GM18907 (cell line): ENCODE measurements around the gene MCF2.
A peak's percentile ranks its signal among the peaks of the same experiment; 100 is the strongest.
"Not testable (repeated sequence)": the region's sequence is repeated elsewhere in the genome, so short reads cannot be mapped to it uniquely, and the experiment has no call there.

Experiments
- ATAC-seq: cut with Tn5 transposase; IDR thresholded peaks from one replicate; pipeline ENCODE4 v1.9.1; 2021; ENCODE audit warnings: mild to moderate bottlenecking, moderate library complexity; ENCODE audit not compliant: unreplicated experiment

The MCF2 gene, protein sequence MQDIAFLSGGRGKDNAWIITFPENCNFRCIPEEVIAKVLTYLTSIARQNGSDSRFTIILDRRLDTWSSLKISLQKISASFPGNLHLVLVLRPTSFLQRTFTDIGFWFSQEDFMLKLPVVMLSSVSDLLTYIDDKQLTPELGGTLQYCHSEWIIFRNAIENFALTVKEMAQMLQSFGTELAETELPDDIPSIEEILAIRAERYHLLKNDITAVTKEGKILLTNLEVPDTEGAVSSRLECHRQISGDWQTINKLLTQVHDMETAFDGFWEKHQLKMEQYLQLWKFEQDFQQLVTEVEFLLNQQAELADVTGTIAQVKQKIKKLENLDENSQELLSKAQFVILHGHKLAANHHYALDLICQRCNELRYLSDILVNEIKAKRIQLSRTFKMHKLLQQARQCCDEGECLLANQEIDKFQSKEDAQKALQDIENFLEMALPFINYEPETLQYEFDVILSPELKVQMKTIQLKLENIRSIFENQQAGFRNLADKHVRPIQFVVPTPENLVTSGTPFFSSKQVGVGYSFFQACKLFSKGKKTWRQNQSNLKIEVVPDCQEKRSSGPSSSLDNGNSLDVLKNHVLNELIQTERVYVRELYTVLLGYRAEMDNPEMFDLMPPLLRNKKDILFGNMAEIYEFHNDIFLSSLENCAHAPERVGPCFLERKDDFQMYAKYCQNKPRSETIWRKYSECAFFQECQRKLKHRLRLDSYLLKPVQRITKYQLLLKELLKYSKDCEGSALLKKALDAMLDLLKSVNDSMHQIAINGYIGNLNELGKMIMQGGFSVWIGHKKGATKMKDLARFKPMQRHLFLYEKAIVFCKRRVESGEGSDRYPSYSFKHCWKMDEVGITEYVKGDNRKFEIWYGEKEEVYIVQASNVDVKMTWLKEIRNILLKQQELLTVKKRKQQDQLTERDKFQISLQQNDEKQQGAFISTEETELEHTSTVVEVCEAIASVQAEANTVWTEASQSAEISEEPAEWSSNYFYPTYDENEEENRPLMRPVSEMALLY

DNA sequence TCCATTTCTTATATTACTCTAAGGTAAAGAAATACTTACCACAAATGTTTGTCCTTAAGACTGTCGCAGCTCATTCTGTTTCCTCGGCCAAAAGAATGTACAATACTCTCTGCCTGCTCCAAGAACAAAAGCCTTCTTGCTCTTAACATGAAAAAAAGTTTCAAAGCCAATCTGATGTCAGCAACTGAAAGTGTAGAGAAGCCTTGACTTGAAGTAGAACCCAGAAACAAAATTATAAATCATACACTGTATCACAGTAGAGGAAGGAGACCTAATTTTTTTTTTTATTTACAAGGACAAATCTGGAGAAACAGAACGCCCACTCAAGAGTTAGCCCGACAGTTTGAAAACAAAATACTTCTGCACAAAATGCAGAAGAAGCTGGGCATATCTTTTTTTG is at the start of gene MCF2:
Gene MCF2 (minus strand): TSS at position 101 of the 400 bp plus-strand sequence. CDS start 56,423 bp downstream, outside the sequence.
- no peak for ATAC-seq

DNA sequence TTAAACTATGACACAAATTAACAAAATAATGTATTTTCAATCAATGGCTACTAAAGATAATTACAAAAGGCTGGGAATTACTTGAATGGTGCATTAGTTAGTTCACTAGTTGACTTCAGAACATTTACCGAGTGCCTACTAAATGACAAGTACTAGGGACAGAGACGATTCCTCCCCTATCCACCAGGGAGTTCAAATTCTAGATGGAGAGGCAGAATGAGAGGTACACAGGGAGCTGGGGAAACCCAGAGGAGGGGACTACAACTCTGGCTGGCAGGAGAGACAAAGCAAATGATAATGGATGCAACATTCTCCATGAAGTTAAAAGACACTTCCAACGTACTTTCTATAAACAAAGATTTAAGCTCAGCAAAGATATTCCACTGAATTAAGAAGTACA is 43.1 kb upstream of the MCF2 start:
- ATAC-seq, result no peak

DNA sequence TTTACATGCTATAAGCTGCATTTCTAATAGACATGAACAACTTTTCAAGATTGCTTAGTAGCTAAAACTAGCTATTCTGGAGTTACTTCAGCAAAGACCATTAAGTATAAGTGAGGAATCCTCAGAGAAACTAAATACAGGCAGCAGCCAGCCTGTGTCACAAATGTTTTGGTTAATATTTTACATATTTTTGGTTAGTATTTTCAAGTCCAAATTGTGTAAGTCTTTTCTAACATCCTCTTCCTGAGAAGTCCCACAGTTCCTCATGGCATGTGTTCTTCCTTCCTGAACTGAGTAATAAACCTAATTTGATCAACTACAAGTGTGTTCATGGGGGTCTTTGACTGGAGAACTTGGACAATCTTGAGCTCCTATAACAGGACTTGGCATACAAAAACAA is 42.4 kb upstream of the MCF2 start:
- no peak for ATAC-seq

DNA sequence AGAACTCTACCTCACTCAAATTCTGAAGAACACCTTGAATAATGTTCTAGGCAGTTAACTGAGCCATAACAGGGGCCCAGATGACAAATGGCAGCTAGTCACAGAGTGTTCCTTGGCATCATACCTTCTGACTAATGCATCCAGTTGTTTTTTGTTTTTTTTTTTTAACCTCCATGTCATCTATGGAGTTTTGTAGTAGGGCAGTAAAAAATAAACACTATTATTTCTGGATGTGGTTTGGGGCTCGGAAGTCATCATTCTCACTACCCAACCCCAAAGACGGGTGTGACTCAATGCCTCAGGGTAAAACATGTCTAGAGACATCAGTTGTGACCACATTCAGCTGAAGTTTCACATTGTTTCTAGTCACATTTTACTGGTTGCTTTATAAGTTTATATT is 31.2 kb upstream of the MCF2 start:
- ATAC-seq, result peak; percentile 76

DNA sequence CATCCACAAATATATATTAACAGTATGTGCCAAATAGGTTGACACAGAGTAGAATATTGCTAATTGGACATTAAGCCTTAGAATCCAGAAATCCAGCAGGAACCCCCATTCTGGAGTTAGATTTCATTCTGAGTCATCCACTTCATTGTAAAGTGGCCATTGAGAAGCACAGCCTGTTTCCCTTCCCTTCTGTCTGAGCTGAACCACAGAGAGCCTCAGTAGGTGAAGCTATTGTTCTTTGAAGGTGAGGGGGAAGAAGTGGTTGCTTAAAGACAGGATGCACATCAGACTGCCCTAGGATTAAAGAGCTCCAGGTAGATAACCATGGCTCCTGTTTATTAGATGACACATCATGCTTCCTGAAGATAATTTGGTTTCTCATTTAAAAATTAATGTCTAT is 30.6 kb upstream of the MCF2 start:
- no peak for ATAC-seq

DNA sequence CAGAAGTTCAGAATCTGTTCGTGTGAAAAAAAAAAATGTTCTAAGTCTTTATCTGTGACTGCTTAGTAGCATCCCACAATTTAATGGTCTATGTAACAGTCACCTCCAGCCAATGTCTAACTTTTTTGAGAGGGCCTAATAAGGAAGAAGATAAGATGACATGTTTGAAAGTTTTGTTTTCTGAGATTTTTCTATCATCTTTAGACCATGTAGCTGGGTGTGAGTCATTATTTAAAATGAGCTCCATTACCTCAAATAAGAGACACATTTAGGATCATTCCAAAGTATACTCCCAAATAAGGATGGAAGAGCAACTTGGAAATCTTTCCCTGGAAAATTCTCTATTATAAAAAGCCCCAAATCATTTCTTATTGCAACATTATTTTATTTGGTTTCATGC is 28.2 kb upstream of the MCF2 start:
- no peak for ATAC-seq

DNA sequence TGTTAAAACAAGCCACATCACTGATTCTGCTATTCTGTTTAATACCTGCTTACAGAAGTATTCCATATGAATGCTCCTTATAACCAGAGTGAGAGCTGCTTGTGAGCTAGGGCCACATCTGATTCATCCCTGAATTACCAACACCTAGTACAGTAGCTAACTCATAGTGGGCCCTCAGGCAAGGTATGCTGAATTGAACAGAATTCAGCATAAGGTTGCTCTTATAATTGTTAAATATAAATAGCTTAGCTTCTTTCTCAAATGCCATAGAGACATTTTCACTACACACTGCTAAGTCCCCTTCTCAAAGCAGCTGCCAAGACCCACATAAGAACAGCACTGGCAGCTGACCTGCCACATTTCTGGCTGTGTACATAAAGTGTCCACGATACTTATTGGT is 27.0 kb upstream of the MCF2 start:
- ATAC-seq, result no peak

DNA sequence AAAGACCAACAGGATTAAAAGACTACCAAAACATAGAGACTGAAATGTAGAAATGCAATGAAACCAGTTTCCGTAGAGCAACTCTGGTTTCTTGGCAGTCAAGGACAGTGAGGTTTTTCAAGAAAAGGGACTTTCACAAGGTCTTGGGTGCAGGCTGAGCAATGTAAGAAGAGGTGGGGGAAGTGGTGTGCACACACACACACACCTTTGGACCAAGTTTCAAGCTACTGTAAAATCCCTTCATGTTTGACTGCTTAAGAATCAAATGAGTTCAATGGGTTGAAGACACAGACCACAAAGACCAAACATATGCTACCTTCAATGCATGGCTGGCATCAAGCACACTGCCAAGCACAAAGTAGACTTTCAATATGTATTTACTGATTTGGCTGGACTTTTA is 17.8 kb upstream of the MCF2 start:
- peak; percentile 97 for ATAC-seq

DNA sequence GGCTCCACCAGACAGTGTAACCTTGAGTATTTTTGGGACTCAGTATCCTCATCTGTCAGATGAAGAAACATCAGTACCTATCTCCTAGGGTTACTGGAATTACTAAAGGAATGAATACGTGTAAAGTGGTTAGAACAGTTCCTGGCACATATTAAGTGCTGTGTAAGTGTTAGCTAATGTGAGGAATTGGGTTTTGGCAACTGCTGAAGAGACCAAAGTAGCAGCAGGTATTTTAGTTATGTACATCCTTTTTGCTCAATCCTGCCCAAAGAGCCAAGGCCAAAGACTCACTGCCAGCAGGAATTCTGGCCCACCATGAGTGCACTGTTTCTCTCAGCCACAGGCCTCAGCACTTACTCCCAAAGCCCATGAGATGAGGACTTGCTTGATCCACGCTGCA is 16.7 kb upstream of the MCF2 start:
- no peak for ATAC-seq

DNA sequence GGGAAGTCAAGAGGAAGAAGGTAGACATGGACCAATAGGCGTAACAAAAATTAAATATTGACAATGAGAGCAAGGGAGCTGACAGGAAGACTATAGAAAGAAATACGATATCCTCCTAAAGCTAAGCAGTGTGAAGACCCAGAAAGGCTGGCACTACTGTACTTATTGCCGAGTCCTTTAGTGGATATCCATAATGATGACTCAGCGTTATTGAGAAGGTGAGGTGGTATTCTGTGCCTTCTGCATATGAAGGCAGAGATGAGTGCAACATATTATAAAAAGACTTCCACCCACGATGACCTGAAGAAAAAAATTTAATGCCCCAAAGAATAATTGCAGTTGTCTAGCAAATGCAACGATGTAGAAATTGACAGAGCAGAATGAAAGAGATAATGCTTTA is 13.0 kb upstream of the MCF2 start:
- no peak for ATAC-seq

DNA sequence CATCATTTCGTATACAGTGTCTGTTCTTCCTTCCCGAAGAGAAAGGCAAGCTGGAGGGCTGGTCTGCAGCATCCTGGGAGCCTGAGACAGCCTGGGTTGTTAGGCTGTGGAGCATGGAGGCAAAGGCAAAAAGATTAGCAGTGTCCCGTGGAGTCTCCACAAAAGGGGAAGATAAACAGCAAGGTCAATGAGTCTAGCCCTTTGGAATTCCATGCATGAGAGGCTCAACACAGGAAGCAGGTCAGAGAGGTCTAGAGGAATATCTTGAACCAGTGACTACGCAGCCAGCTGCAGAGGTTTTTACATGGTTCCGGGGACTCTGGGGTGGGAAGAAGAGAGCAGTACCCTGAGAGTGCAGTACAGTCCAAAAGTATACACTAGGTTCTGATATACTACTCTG is 12.2 kb upstream of the MCF2 start:
- ATAC-seq, result no peak

DNA sequence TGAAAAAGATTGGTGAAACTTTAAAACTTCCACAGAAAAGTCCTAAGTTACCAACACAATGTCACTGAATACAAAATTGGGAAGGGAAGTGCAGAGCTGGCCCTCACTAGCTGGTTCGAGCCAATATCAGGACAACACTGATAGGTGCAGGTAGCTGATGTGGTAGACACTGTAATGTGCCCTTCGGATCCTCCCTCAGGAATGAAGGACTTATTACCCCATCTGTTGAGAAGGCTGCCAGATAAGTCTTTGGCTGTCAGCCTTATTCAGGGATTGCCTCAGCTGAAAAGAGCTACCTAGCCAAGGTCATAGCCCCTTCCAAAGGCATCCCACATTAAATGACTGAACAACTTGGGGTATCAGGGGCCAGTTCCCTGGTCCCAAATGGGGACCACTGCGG is 5.3 kb downstream of the MCF2 start:
- ATAC-seq, result no peak

DNA sequence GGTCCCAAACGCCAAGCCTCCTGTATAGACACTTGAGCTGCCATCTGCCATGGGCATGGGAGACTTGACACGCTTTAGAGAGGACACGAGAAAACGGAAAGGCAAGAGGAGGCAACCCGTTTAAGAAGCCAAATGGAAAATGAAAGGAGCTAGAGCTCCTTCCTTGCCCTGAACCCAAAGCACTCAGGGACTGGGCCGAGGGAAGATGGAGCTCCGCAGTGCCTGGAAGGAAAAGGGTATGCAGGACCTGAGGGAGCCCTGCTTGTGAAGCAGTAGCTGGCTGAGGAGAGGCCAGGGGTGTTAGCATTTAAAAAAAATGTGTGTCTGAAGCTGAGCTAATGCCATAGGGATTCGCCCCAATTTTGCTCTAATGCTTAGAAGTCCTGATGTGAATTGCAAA is 15.1 kb downstream of the MCF2 start:
- ATAC-seq, result peak; percentile 10

DNA sequence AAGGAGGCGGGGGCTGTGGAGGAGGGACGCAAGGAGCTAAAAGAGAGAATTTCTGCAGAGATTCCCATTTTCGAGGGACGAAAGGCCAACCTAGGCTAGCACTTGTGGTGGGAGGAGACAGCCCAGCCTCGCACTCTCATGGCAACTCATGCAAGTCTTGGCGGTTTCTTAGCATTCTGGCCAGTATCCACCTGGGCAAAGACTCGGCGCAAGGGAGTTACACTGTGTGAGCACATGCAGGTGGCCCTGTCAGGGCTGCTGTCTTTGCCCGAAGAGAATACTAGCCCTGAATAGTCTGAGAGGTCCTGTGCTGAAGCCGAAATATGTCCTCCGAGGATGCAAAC is 15.5 kb downstream of the MCF2 start:
- ATAC-seq, result peak; percentile 48

DNA sequence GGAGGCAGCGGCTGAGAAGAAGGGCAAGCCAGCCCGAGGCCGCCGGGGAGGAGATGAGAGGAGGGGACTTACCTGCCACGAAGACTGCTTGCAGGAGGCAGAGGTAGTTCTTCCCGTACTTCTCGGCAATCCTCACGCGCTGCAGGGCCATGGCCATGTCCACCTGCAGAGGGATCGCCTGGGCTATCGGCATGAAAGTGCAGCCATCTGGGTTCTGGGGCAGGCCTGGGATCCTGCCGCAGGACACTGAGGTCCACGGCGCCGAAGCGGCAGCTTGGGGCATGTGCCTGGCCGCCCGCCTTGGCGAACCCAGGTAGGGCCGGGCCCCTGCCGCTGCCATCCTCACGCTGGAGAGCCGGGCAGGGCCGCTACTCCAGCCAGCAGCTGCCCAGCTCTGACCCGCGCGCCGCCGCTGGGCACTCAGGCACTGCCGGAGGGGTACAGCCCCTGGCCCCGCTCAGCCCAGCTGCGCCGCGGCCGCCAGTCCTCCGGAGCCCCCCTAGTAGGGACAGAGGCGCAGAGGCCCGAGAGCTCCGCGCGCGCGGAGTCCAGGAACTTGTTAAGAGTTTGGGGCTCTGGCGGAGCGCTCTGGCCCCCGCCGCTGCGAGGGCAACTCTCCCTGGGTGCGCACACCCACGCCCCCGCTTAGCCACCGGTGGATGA is 16.0 kb downstream of the MCF2 start:
- ATAC-seq, result peak; percentile 41

DNA sequence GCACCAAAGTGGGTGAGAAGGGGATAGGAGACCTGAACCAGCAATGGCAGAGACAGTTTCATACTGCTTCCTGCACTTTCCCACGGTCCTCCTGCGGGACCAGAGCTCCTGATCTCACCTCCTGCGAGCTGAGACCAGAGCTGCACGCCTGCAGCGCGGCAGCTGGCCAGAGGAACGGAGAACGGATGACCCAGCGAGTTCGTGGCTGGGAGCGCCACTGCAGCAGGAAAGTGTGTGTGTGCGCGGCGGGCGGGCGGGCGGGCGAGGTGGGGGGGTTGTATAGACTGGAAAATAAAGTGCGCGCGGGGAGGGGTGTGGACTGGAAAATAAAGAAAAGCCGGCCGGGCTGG is 16.5 kb downstream of the MCF2 start:
- no peak for ATAC-seq

DNA sequence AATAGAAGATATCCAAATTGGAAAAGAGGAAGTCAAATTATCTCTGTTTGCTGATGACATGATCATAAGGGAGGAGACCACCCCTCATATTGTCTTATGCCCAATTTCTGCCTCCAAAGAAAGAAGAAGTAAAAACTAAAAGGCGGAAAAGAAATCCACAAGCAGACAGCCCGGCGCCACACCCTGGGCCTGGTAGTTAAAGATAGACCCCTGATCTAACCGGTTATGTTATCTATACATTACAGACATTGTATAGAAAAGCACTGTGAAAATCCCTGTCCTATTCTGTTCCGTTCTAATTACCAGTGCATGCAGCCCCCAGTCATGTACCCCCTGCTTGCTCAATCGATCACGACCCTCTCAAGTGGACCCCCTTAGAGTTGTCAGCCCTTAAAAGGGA is 22.8 kb downstream of the MCF2 start:
- not testable (repeated sequence) for ATAC-seq

DNA sequence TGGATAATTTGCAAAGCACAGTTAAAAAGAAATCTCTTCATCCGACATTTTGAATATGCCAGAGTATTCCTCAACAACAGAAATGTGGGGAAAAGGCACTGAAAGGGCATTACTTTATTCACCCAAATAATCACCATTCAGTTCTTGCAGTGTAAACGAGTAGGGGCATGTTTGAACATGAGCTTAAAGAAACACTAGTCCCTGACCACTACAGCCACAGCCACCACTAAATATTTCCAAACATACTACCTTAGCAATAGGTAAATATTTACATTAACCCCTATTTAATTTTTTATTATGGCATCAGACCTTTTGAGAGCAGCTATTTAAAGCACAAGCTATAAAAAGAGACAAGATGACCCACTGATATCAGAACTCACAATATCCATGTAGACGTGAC is 27.6 kb downstream of the MCF2 start:
- no peak for ATAC-seq

DNA sequence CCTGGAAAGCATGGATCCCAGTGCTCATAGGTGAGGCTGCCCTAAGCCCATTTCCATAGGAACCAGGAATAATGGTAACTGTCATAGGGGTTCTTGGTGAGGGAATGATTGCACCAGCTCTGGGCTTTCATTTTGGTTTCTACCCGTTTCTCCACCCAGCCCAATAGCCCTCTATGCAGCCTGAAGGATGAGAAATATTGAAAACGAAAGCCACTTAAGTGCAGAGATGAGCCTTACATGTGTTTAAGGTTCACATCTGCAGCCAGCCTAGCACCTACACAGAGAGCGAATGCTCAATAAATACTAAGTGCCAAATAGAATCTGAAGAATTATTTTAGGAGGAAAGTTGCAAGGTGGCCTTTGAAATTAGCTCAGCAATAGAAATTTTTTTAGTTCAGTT is 60.4 kb downstream of the MCF2 start:
- ATAC-seq, result peak; percentile 65

DNA sequence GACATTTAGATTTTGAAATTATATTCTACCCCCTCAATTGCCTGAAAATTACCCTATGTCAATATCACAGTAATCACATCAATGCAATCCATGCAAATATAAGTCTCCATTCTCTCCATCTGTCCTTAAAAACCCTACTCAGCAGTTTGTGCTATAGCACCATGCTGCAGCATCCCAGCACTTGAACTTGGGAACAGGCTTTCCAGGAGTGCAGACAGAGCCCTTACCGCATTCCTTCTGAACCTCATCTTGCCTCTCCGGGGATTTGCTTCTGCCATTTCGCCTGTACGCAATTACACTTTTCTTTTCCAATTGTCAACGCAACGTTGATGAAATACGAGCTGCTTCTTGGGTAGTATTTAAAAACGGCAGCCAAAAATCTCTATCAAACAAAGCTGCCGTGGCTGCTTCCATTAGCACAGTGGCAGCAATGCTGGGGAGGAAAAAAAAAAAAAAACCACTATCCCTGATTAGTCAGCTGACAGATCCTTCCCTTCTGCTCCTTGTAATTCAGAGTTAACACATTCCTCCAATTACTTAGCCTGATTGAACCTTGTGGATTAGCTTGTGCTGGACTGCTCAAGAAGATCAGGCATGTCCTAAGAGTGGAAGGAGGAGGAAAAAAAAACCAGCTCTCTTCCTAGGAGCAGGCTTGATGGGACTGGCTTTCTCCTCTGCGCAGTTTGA is 65.6 kb downstream of the MCF2 start:
- no peak for ATAC-seq

DNA sequence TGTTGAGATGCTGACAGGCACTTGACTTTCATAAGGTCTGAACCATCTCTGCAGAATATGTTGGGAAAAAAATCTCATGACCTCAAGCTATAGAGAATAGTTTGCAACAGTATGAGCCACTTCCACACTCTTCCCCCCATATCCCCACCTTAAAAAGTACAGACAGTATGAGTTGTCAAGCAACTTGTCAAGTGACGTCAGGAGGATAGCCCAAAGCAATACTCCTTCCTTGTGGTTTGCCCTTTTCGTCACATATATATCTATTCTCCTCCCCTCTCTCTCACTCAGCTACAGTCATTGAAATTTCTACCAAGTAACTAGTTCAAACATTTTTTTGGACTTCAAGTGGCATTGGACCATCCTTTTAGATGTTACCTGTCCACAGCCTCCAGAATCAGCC is 67.7 kb downstream of the MCF2 start:
- ATAC-seq, result no peak
